Hepatic stellate cell (primary cell): Measurements from ENCODE around the gene SPON1.
"Not testable (repeated sequence)": the region's sequence is repeated elsewhere in the genome, so short reads cannot be mapped to it uniquely, and the experiment has no call there.

Source experiments
- DNase-seq: peaks from one replicate; pipeline ENCODE4 v3.0.0; 2011; ENCODE audit warnings: low spot score

Gene SPON1

DNA sequence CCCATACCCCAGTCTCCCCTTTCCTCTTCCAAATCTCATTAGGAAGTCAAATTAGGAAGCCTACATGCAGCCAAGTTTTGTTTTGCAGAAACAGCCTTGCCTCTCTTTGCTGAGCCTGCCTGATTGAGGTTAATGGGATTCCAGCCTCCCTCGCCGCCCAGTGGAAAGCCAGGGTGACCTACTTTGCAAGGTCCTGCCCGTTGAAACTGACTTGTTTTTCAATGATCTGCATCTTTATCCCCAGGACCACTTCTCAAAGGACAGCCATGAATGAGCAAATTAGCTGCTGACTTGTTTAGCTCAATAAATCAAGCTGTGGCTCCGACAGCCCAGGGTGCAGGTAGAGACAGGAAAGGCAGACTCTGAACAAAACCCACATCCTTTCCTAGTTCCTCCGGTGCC, 286.1 kb downstream of the SPON1 start:
- no peak for DNase-seq

DNA sequence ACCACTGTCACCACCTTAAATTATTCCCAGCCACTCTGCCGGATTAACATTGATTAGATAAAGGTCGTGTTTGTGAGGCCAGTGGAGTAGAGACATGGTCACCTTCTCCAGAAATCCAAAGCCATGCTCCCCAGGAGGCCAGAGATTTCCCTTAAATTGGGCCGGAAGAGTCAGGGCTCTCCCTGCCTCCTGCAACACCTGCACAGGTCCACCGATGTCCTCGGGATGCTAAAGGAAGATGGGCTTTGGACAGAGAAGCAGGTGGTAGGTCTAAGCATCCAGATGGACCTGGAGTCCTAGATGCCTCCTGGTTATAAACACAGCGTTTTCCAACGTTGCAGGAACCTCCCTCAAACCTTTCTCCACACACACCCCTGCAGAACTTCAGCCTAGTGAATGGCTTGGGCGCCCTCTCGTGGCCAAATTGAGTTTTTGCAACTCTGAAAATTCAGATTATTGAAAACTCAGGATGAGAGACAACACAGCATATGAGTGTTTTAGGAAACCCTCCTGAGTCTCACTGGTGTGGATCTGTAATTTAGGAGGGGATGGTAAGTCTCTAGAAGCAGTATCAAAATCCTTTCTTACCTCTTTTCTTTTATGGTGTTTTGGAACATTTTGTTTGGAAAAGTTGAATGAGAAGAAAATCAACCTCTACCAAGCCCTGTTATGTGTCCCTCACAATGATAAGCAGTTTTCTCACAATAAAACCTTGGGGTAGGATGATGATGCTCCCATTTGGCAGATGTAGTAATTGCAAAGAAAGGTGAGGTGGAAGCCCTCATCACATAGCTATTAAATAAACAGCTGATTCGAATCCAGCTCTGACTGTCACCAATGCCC, 286.8 kb downstream of the SPON1 start:
- DNase-seq, result peak; percentile 57

DNA sequence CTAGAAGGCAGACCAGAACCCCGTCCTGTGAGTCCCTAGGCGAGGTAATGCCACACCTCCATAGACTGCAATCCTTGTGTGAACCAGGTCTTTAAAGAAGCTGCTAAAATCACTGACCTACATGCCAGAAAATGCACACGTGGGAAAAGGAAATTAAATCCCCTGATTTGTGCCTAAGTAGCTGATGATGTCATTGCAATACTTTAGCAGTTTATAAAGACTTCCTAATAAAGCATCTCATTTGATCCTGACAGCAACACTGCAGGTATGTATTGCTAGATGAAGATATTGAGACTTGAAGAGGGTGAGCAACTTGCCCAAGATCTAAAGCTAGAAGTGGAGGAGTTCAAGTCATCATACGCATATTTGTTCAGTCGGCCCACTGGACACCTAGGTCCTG, 289.2 kb downstream of the SPON1 start:
- DNase-seq, result no peak

DNA sequence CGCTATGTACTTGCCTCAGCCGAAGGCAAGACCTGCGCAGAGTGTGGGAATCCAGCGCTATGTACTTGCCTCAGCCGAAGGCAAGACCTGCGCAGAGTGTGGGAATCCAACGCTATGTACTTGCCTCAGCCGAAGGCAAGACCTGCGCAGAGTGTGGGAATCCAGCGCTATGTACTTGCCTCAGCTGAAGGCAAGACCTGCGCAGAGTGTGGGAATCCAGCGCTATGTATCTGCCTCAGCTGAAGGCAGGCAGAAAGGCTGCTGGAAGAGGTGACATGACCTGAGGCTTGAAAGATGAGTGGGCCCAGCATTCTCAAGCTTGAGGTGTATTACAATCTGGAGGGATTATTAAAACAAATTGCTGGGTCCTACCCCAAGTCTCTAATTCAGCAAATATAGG, 290.0 kb downstream of the SPON1 start:
- DNase-seq, result not testable (repeated sequence)

DNA sequence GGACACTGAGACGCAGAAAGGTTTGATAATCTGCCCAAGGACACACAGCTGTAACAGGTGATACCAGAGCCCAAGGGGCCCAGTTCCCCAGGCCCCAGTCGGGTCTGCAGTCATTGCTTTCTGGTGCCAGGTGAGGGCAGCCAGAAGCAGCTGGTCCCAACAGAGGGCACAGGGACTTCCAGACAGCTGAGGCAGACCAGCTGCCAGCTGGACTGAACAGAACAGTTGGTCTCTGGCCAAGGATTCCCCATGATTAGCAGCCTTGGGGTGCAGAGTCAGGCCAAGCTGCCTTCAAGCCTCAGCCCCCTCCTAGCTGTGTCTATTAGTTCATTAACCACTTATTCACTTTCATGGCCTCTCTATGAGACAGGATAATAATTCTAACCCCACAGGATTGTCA, 290.9 kb downstream of the SPON1 start:
- no peak for DNase-seq

DNA sequence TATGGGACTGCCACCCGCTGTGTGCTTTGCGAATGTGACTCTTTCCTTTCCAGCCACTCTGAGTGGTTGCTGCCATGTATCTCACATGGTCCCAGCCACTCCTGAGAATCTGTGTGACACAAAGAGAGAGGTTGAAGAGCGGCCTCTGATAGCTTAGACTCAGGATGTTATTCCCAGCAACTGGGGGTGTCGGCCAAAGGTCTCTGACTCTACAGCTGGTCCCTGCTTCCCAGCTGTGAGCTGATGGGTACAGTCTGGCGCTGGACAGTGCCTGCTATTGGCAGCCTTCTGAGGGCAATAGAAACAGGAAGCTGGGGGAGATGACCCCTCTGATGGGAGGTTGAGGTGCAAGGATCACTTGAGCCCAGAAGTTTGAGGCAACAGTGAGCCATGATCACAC, 291.3 kb downstream of the SPON1 start:
- DNase-seq, result no peak

DNA sequence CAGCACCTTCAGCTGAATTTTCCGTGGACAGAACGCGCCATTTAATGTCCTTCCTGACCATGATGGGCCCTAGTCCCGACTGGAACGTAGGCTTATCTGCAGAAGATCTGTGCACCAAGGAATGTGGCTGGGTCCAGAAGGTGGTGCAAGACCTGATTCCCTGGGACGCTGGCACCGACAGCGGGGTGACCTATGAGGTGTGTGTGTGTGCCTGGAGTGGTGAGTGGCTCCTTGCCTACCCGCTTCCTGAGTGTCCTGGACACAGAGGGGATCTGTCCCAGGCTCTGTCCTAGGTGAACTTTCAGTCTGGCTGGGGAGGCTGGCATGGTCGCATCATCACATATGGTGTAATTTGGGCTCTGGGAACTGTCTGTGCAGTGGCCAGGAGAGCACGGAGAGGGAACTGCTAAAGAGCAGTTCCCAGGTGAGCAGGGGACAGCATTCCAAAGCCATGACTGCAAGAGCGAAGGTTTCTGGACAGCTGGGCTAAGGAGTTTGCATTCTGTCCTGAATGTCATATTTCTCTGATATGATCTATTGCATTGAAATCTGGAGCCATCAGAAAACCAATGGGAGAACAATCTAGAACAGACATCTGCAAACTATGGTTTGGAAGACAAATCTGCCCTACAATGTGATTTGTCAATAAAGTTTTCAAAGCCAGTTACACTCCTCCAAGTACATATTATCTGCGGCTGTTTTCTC, 292.2 kb downstream of the SPON1 start:
- DNase-seq, result no peak

DNA sequence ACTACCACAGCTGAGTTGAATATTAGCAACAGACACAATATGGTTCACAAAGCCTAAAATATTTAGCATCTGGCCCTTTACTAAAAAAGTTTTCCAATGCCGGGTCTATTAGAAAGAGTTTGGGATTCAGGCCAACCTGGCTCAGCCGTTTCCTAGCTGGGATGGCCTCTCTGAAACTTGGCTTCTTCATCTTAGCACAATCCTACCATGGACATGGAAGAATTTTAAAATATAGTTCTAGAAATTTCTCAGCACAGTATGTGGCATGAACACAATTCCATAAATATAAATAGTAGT, 292.7 kb downstream of the SPON1 start:
- DNase-seq, result no peak

DNA sequence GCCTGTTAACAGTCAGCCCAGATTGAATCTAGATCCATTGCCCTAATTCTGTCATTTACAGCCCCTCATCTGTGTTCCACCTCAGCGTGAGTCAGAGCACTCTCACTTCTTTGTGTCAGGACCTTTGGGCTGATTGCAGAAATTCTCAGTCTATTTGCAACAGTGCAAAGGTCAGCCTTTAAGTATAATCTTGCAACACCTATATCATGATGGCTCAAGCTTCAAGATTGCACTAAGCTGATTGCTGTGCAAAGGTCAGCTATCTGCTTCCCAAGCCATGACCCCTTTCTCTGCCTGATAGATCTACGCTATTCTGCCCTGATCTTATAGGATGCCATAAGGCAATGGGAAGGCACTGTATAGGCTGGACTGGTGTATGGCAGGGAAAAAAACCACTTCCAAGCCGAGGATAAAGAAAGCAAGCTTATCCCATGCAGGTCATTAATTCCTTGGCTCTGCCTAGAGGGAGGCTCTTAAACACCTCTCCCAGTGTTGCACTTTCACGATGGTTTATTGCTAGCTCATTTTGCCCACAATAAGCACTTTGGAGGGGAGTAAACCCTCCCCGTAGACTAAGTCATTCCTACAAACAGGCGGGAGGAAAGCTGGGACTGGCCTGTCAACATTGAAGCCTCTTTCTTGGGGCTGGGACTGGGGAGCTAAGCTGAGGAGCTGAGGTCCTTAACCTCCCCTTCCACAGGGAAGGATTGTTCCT, 295.9 kb downstream of the SPON1 start:
- no peak for DNase-seq

DNA sequence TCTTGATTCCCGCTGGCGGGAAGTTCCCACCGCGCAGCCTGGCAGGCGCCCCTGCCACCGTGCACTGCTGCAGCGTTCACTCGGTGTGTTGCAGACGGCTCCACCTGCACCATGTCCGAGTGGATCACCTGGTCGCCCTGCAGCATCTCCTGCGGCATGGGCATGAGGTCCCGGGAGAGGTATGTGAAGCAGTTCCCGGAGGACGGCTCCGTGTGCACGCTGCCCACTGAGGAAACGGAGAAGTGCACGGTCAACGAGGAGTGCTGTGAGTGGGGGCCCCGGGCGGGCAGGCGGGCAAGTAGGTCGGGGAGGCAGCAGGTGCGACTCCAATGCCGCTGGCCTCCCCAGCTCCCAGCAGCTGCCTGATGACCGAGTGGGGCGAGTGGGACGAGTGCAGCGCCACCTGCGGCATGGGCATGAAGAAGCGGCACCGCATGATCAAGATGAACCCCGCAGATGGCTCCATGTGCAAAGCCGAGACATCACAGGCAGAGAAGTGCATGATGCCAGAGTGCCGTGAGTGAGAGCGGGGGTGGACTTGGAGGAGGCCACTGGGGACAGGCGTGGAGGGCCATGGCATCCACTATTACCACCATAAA, 296.8 kb downstream of the SPON1 start:
- no peak for DNase-seq

DNA sequence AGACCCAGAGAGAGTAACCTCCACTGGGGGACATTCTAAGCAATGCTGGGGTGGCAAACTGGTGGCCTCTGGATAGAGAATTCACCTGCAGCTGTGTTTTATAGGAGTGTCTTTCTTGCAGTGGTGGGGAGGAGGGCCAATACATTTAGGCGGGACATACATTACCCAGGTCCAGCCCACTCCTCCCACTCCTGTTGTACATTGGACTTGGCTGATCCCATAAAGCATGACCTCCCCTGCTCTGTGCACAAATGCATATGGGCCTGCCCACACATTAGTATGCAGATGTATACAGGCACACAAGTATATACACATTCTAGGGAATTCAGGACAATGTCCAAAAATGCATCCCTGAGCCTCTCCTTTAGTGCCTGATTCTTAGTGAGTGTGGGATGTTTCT, 297.4 kb downstream of the SPON1 start:
- no peak for DNase-seq

DNA sequence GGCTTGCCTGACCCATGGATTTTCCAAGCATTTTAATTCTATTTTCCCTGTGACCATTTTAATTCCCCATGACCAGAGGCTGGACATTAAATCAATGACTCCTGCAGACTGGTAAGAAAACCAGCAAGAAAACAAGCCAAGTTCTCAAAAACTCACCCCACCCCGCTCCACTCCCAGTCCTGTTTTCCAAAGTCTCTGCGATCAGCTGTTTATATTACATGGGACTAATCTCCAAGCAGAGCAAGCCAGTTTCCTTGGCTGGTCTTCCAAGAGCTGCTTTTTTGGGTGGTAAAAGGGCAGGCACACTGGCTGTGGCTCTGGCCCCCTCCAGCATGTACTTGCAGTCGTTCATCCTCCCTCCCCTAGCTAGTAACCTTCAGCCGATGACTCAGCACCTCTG, 298.5 kb downstream of the SPON1 start:
- DNase-seq, result no peak

DNA sequence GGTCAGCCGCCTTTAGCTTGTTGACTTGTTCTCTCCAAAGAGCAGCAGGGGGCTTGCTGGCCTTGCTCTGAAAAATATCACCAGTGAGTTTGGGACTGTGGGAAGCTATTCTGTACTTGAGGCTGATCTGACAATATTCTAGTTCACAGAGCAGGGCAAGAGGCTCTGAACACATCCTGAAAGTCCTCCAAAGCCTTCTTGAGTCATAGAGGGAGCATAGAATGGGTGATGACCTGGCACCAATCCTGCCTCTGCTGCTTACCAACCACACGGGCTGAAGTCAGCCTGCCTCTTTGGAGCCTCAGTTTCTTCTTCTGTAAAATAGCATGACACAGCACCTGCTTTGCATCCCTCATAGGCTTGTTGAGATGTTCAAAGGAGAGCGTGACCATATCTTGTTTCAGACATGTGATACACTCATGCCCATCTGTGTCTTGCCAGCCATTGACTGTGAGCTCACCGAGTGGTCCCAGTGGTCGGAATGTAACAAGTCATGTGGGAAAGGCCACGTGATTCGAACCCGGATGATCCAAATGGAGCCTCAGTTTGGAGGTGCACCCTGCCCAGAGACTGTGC, 299.8 kb downstream of the SPON1 start:
- no peak for DNase-seq

DNA sequence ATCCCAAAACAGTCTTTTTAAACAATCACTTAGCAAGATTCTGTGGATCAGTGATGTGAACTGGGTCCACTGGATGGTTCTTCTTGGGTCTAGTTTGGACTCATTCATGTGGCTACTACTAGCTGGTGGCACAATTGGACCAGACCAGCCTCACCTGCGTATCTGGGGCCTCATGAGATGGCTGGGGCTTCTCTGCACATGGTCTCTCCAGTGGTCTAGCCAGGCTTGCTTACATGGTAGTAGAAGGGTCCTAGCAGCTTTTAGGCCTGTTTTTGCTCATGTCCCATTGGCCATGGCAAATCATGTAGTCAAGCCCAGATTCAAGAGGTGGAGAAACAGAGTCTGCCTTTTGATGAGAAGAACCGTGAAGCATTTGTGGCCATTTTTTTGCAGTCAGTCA, 302.4 kb downstream of the SPON1 start:
- no peak for DNase-seq

DNA sequence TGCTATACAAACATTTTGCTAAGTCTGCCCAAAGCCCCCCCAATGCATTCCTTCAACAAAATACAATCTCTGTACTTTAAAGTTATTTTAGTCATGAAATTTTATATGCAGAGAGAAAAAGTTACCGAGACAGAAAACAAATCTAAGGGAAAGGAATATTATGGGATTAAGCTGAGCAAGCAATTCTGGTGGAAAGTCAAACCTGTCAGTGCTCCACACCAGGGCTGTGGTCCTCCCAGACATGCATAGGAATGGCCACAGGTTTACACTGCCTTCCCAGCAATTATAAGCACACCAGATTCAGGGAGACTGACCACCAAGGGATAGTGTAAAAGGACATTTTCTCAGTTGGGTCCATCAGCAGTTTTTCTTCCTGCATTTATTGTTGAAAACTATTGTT, 304.1 kb downstream of the SPON1 start:
- DNase-seq, result no peak

DNA sequence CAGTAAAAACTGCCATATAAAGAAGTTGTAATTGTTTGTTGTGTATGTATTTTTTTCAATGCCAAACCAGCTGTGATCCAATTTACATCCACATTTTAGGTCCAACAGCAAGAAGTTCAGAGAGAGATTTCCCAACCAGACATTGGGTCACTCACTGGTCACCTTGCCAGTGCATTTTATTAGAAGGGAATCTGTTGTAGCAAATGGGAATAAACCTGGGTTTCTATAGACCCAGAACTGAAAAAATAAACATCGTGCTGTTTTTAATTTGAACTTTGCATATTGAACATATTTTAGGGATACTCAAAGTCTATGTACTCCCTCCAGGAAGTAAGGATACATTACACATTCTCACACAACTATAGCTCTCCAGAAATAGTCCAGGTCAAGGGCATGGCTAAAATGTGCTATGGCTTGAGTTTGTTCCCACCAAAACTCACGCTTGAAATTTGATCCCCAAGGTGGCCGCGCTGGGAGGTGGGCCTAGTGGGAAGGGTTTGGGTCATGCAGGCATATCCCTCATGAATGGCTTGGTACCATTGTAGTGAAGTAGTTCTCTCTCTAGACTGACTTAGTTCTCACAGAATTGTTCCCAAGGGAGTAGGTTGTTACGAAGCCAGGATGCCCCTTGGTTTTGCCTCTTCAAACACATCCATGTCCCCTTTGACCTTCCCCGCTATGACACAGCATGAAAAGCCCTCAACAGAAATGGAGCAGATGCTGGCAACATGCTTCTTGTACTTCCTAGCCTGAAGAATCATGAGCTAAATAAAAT, 305.5 kb downstream of the SPON1 start:
- no peak for DNase-seq

DNA sequence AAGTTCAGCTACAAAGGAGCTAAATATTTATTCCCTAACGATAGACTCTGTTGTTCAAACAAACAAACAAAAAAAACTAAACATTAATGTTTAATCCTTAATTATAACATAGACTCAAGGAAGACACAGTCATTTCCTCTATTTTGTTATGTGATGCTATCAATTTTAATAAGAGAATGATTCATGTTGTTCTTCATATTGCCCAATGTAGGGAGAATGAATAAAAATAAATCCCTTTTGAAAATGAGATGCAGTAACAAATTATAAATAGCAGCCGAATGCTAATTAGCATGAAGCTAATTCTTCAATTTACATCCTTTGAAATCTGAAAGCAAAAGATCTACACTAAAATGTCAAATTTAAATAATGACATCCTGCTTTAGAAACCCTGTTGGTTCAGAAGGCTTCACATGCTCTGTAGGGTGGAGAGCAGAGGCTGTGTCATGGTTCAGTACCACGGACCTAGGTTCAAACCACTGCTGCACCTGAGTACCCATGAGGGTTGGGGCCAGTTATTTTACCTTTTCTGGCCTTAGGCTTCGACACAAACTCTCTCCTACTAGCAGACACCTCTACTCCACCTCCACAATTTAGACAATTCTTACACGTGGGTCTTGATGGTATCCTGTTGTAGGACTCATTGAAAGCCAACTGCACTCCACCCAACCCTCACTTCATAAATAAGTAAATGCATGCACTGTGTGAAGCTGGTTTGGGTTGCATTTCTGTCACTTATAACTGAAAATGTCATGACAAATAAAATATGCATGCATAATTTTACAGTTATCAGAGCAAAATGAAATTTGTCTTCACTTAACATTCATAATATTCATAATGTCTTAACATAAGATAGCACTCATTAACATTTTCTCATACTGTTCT, 307.4 kb downstream of the SPON1 start:
- DNase-seq, result no peak

DNA sequence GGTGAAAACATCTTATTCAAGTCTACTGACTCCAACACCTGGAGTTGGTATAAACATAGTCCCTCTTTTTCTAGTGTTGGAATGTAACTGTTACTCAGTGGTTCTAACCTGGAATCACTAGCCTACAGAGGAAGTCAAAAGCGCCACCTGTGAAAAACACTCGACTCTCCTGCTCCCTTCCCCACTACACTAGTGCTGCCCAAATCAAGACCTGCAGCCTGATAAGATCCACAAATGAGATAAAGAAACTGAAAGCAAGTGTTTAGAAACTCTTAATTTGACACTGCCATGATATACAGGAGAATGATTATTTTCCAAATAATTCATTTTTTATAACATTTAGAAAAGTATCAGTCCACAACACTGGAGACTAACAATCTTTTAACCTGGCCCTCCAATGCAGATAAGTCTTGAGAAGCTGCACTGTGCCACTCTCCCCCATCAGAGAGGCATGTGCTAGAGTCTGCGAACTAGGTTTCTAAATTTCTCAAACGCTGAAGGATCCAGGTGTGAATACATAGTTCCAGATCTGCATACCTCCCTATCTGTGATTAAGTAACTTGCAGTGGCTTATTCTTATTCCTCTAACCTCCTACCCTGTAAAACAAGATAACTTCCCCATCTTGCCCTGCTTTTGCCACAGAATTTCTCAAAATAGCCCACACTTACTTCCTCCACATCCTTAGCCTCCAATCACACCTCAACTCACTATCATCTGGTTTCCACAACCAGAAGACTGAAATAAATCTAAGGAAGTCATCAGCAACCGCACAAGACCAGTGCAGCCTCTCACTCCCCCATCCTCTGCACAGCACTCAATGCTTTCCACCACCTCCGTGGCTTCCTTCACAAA, 308.4 kb downstream of the SPON1 start:
- DNase-seq, result no peak

DNA sequence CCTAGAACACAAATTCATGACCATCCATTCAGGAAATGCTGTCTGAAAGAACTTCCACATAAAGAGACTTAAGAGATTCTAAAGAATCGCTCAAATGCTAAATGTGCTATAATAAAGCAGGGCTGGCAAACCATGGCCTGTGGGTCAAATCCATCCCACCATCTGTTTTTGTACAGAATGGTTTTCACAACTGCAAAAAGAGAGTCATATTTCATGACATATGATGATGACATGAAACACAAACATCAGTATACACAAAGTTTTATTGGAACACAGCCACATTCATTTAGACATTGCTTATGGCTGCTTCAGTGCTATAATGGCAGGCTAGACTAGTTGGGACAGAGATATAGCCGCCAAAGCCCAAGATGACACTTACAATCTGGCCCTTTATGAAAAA, 311.4 kb downstream of the SPON1 start:
- no peak for DNase-seq

DNA sequence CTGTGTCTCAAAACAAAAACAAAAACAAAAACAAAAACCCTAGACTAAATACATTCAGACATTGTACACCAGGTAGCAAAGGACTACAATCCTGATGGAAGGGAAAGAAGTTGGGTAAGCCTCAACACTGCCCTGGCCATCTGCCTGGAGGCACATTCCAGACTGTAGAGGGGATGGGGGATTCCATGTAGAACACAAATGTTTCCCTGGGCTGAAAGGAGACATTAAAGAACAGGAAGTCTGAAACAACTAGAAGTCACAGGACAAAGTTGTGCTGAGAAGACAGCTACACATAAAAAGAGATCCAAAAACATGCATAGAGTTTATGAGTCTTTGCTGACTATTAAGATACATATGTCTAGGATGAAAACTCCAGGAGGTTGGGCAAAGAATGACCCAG, 312.6 kb downstream of the SPON1 start:
- no peak for DNase-seq
